NOMO-1 treated with DMSO at 0.1 percent for 48 hours (cell line): ENCODE measurements around the gene TULP1.

Experiments used
- DNase-seq: peaks from one replicate; lab custom pipeline; 2025; ENCODE audit not compliant: unreplicated experiment; lab: John Stamatoyannopoulos, UW

Gene TULP1

DNA sequence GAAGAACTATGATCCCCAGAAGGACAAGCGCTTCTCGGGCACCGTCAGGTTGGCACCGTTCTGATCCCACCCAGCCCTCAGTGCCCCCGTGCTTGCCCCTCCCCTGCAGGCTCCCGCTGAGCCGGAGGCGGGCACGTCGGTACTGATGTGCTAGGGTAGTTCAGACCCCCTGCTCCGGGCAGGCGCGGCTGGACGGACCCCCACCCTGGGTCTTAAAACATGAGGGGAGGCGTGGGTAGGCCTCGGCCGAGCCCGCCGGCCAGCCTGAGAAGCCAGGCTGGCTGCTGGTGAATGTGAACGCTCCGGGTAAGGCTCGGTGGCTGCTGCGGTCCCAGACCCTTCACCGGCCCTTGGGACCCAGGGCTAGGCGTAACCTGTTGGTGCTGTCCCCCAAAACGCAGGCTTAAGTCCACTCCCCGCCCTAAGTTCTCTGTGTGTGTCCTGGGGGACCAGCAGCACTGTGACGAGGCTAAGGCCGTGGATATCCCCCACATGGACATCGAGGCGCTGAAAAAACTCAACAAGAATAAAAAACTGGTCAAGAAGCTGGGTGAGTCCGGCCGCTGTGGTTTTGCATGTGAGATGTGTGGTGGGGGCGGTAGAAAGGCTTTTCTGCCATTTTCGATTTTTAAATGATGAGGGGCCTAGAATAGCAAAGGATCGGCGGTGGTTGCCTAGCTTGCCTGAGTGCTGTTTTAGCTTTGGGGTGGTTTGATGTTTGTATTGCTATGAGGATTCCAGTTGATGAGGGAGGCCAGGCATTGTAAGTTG, 43.5 kb downstream of the TULP1 start:
- no peak for DNase-seq

DNA sequence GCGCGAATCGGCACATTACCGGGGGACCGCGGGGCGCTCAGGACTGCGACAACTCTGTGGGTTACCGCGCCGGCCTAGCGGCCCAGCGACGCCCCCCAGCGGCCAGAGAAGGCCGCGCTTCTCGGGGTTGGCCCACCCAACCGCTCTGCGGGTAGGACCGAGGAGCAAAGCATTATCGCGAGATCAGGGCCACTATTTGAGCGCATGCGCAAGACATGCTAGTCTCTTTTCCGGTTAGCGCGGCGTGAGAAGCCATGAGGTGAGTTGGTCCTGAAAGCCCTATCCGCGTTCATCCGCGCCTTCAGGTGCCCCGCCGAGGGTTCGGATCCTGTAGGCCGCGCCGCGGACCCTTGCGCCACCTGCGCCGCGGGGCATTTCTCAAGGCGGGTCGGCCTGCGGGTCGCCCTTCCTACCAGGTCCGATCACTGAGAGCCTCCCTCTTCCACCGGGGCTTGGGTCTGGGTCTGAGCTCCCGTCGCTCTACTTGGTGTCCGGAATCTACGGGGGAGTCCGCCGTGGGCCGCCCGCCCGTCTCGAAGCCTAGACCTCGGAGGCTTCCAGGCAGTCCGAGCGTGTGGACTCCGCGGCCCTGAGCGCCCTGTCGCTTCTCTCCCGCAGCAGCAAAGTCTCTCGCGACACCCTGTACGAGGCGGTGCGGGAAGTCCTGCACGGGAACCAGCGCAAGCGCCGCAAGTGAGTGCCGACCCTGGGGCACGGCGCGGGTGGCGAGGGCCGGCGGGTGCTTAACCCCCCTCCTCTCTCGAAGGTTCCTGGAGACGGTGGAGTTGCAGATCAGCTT, 44.3 kb downstream of the TULP1 start, which contains the start of gene RPL10A:
RPL10A (plus strand) TSS at position 221 of the 799 bp plus-strand sequence; CDS start at position 255, 34 bp downstream.
- peak; percentile 94 for DNase-seq

DNA sequence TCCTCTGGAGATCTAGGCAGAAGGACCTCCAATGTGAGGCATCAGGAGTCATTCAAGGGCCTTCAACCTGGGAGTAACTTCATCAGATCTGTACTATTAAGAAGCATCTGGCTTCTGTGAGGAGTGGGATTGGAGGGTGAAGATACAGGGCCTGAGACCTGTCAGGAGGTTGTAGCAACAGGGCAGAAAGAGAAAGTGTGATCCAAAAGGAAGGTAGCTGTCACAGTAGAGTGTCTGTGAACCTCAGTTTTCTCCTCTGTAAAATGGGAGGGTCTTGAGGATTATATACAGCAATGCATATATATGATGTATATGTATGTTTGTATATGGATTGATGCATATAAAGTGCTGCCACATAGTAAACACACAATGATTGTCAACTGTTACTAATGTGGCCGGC, 47.0 kb downstream of the TULP1 start:
- DNase-seq: no peak

DNA sequence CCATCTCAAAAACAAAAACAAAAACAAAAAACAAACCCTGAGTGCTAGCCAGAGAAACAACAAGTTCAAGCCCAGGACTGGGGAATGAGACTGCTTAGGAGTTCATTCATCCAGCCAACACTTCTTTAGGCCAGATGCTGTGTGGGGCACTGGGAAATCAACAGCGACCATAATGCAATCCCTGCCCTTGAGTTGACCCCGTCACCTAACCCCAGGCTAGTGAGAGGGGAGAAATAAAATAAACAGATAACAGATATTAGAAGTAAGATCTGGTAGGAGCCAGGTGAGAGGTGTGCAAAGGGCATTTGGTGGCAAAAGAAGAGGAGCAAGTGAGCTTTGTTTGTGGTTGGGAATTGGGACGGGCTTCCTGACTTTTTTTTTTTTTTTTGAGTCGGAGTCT, 49.4 kb downstream of the TULP1 start:
- no peak for DNase-seq

DNA sequence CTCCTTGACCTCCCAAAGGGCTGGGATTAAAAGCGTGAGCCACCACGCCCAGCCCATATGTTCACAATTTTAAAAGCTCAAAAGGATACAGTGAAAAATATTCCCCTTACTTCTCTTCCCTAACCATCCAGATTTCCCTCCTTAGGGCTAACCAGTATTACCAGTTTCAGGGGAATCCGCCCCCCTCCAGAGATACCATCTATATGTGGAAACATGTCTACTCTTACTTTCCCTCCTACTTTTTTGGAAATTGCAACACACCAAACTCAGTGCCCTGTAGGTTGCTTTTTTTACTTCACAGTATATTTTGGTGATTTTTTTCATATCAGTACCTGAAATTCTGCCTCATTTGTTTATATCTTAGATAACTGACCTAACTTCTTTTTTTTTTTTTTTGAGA, 51.4 kb downstream of the TULP1 start:
- no peak for DNase-seq

DNA sequence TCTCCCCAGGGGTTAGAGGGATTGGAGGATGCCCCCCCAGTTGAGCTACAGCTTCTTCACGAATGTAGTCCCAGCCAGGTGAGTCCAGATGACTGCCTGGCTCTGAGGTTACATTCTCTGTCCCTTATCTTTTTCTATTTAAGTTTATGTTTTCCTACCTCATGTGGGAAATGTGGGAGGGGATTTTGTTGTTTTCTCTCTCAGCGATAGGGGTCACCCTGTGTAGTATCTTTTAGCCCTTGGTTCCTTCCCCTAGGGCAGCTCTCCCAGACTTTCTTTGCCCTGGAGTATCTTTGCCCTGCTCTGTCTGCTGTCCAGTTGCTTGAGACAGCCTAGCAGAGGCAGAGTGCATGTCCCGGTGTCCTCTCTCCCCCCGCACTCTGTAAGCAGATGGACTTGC, 54.8 kb downstream of the TULP1 start:
- DNase-seq: no peak

DNA sequence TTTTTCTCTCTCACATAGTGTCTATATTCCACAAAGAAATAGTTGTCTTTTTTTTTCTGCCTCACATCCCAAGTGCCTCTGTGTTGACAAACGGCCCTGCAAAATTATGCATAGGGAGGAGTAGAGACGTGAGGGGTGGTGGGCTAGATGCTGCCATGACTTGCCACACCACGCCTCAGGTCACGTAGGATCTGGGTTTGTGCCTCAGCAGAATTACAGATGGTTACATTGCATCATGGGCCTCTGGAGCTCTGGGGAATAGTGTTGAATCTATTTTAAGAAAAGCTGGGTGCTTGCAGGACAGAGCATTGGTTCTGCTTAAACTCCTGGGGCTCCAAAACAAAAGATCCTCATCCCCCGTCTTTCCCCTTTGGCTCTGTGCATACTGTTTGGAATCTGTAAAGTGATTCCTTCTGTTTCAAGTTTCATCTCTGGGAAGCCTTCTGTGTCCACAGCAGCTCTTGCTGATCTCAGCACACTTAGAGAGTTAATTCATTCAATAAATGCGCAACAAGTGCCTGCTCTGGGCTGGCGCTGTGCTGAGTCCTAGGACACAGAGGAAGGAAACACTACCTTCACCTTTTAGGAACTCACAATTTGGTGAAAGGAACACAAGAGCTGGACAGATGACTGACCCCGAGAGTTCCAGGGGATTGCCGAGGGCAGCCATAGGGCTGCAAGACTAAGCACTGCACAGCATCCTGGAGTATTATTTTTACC, 58.1 kb downstream of the TULP1 start:
- DNase-seq: no peak

DNA sequence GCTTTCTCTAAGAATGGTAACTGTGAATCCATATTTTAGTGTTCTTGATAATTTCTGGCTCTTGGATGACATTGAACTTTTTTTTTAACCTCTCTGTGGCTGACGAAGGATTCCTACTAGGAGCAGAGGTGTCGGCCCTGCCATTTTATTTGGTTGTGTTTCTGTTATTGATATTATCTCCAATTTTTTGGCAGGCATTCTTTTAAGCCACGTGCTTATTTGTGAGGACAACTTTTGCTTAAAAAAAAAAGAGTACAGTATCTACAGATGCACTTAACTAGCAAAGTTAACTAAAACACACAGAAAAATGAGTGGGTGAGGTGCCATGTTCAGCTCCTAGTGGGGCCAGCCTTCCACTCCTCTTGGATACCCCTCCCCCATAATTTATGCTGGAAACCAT, 59.5 kb downstream of the TULP1 start:
- DNase-seq: no peak

DNA sequence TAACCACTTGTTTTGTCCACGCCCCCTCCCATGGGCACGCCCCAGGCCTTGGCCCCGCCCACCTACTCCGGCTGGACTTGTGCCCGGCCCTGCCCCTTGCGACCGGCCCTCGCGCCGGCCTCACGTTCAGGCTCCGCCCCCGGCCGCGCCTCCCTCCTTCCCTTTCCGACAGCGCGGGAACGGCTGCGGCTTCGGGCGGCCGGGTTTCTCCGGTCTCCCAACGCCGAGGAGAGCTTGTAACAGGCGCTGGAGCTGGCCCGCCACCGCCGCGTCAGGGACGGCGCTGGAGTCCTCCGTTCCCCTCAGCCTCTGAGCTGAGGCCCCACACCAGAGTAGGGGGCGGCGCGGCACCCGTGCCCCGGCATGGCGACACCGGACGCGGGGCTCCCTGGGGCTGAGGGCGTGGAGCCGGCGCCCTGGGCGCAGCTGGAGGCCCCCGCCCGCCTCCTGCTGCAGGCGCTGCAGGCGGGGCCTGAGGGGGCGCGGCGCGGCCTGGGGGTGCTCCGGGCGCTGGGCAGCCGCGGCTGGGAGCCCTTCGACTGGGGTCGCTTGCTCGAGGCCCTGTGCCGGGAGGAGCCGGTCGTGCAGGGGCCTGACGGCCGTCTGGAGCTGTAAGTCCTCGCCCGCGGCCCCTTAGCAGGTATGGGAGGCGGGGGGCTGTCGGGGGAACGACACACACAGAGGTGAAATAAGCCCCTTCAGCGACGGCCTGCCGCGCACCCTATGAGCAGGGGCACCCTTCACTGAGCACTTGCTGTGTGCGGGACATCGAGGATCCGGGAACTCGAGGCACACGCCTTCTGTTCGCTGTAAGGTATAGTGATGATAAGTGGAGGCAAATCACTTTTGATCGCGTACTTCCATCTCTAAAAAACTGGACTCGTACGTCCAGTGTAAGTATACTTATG, 60.3 kb downstream of the TULP1 start, which contains the start of gene FANCE:
FANCE (plus strand) TSS at position 156 of the 908 bp plus-strand sequence; CDS start at position 364, 208 bp downstream.
- DNase-seq: peak; percentile 85

DNA sequence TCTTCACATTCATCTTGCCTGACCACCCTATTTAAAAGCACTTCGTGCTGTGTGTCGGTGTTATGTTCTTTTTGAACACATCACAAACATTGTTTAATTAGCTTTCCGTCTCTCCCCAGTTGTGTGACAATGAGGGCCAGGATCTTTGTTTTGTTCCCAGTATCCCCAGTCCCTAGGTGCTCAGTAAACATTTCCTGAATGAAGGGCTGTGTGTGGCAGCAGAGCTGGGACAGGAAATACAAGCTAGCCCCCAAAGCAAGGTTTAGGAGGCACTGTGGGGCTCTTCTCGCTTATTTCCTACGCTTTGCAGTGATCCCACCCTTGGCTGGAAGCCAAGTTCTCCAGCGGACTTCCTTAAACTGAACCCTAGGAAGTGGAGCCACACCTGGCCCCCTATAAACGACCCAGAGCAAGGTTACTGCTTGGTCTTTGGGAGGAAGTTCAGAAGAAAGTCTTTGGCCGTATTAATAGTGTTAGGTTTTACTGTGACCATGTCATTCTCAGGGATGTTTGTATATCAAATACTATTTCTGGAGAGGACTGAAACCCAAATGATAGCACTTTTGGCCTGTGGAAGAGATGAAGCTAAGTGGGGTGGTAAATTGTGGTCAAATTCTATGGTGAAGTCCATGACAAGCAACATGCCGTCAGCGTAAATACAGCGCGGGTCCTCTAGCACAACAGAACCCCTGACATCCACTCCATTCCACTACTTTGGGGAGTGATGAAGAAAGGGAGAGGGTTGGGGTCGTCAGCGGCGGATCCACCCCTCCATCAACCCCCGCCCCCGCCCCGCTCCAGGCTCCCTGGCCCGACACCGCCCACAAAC, 61.1 kb downstream of the TULP1 start:
- DNase-seq: peak; percentile 62

DNA sequence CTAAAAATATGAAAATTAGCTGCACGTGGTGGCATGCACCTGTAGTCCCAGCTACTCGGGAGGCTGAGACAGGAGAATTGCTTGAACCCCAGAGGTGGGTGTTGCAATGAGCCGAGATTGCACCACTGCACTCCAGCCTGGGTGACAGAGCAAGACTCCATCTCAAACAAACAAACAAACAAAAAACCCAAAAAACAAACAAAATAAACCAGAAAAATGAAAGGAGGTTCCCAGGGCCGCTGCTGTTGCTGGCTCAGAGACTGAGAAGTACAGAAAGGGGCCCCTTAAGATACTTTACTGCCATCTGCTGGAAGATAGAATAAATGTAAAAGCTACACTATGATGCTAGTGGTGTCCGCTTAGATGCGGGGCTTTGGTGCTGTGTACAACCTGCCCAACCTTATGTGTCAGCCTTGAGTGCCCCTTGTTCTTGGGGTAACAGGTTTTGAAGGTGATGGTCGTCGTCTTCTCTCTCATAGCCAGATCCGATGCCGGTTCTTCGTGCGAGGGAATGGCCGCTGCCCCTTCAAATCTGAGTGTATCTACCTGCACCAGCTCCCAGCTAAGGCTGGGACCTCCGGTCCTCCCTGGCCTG, 63.3 kb downstream of the TULP1 start:
- peak; percentile 83 for DNase-seq

DNA sequence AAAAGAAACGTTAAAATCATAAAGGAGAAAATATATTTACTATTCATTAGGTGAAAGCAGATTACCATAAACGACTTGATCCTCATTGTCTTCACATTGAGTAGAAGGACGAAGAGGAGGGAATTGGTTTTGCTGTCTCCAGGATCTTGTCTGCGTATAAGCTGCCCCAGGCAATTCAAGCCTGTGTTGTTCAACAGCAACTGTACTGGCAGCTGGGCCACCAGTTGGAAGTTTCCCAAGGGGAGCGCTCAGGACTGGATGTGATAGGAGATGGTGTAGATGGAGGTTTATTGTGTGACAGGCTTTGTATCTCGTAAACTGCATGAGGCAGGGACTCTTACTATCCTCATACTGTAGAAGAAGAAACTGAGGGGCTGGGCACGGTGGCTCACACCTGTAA, 64.5 kb downstream of the TULP1 start:
- DNase-seq: no peak
